HL-60 (cell line): ENCODE data around the gene HPS5.
A peak's percentile ranks its signal among the peaks of the same experiment; 100 is the strongest.

Source experiments
- DNase-seq, 2 experiments: peaks; one replicate each; pipeline ENCODE4 v3.0.0-alpha.2; 2010 to 2020; ENCODE audit warnings: low read depth in 1 of 2, low spot score in 1 of 2
- H3K27ac ChIP-seq: fragments of 250-450 bp; sonication (Bioruptor Pico); replicated peaks from 2 replicates; pipeline ENCODE4 v1.5.1; 2020; ENCODE audit warnings: mild to moderate bottlenecking, moderate library complexity
- H3K27me3 ChIP-seq: fragments of 250-450 bp; sonication (Bioruptor Pico); 2 replicates; pipeline ENCODE4 v1.5.1; 2021; ENCODE audit warnings: mild to moderate bottlenecking, moderate library complexity; ENCODE audit not compliant: insufficient read depth, poor library complexity, severe bottlenecking
- H3K4me3 ChIP-seq: replicated peaks from 2 replicates; pipeline ENCODE4 v1.5.1; 2011; ENCODE audit warnings: mild to moderate bottlenecking, control low read depth, low read length; ENCODE audit not compliant: insufficient read depth
- GABPA ChIP-seq: IDR thresholded peaks from 2 replicates; pipeline ENCODE4 v1.6.1; 2012; ENCODE audit warnings: low read depth
- POLR2AphosphoS5 ChIP-seq: IDR thresholded peaks from 2 replicates; pipeline ENCODE4 v1.6.1; 2012; ENCODE audit warnings: low read depth
- SPI1 ChIP-seq: IDR thresholded peaks from 2 replicates; pipeline ENCODE4 v1.6.1; 2012; ENCODE audit warnings: low read depth, mild to moderate bottlenecking, borderline replicate concordance
- long read RNA-seq: library from polyadenylated mRNA; unstranded; transcript quantifications from one replicate; pipeline ENCODE4 v2.0.0, GENCODE V29; 2020
- TF ChIP-seq, protein P1 (sequence below): IDR thresholded peaks from one replicate; pipeline ENCODE4 v1.5.1; 2011; ENCODE audit warnings: low read length, control low read depth, inconsistent platforms; ENCODE audit not compliant: insufficient read depth
- TF ChIP-seq, protein P2 (sequence below): IDR thresholded peaks from 2 replicates; pipeline ENCODE4 v1.6.1; 2012; ENCODE audit warnings: low read depth; ENCODE audit not compliant: insufficient replicate concordance

The HPS5 gene
- long read RNA-seq, full-length matches to known transcripts, result 15 of 46 reads
- long read RNA-seq, partial matches to known transcripts, result 16 of 46 reads
- long read RNA-seq, other reads (novel, unspliced or antisense), result 15 of 46 reads

DNA sequence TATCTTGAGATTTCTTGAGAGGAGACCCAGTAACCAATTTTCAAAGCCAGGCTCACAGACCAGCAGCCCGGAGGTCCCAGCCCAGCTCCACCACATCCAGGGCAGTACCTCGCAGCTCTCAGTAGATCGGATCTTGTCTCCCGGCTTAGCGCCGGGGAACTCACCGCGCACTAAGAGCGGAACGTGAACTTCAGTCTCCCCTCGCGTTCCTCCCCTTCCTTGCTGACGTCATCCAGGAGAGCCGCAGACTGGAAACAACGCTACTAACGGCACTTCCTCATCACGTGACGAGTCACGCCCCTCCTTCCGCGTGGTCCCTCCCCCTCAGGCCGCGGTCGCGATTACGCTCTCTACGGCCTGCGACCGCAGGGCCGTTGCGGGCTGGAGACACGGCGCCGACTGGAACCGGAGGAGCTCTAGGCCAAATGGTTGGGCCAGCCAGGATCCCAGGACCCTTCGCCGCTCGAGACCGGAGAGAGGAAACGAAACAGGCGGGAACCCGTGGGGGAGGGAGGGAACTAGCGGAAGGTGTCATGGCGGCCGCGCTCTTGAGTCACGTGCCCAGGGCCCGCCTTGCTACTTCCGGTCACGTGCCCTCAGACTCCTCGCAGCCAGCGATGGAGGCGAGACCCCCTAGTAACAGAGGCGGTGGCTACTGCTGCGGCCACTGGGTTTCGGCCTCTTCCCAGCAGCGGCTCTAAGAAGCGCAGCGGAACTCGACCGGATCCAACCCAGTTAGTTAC, at the start of gene HPS5, which contains the start of gene GTF2H1:
HPS5 (minus strand) TSS at position 172 of the 743 bp plus-strand sequence. CDS start 4,282 bp downstream, outside the sequence.
GTF2H1 (plus strand) TSS at position 599 of the 743 bp plus-strand sequence. CDS start 10,508 bp downstream, outside the sequence.
- DNase-seq, result peak; percentile 98
- H3K27me3 ChIP-seq, result no peaks in the 10 kb centered on the region
- H3K27ac ChIP-seq, result peak within 1 kb of the TSS; percentile 99
- peak within 1 kb of the TSS; percentile 82 for H3K4me3 ChIP-seq
- TF ChIP-seq POLR2AphosphoS5 (peak; percentile 87; the same call in 1 of the 2 replicates), GABPA (peak; percentile 84), SPI1 (peak; percentile 87)
- TF ChIP-seq, protein P1, sequence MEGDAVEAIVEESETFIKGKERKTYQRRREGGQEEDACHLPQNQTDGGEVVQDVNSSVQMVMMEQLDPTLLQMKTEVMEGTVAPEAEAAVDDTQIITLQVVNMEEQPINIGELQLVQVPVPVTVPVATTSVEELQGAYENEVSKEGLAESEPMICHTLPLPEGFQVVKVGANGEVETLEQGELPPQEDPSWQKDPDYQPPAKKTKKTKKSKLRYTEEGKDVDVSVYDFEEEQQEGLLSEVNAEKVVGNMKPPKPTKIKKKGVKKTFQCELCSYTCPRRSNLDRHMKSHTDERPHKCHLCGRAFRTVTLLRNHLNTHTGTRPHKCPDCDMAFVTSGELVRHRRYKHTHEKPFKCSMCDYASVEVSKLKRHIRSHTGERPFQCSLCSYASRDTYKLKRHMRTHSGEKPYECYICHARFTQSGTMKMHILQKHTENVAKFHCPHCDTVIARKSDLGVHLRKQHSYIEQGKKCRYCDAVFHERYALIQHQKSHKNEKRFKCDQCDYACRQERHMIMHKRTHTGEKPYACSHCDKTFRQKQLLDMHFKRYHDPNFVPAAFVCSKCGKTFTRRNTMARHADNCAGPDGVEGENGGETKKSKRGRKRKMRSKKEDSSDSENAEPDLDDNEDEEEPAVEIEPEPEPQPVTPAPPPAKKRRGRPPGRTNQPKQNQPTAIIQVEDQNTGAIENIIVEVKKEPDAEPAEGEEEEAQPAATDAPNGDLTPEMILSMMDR, result no peak
- TF ChIP-seq, protein P2, sequence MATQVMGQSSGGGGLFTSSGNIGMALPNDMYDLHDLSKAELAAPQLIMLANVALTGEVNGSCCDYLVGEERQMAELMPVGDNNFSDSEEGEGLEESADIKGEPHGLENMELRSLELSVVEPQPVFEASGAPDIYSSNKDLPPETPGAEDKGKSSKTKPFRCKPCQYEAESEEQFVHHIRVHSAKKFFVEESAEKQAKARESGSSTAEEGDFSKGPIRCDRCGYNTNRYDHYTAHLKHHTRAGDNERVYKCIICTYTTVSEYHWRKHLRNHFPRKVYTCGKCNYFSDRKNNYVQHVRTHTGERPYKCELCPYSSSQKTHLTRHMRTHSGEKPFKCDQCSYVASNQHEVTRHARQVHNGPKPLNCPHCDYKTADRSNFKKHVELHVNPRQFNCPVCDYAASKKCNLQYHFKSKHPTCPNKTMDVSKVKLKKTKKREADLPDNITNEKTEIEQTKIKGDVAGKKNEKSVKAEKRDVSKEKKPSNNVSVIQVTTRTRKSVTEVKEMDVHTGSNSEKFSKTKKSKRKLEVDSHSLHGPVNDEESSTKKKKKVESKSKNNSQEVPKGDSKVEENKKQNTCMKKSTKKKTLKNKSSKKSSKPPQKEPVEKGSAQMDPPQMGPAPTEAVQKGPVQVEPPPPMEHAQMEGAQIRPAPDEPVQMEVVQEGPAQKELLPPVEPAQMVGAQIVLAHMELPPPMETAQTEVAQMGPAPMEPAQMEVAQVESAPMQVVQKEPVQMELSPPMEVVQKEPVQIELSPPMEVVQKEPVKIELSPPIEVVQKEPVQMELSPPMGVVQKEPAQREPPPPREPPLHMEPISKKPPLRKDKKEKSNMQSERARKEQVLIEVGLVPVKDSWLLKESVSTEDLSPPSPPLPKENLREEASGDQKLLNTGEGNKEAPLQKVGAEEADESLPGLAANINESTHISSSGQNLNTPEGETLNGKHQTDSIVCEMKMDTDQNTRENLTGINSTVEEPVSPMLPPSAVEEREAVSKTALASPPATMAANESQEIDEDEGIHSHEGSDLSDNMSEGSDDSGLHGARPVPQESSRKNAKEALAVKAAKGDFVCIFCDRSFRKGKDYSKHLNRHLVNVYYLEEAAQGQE, result no peak

DNA sequence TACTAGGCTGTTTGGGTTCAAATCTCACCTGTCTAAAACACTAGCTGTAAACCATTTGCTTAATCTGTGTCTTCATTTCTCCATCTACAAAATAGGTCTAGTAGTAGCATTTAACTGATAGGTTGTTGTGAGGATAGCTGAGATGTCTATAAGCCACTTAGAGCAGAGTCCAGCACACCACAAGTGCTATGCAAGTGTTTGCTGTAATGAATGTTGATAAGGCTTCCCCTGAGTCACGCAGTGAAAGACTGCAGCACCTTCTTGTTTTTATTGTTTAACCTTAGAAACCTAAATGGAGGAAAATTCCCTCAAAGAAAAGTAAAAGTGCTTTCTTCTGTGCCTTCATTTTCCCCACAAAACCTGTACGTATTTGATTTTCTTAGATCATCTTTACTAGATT, 49.3 kb upstream of the HPS5 start:
- TF ChIP-seq POLR2AphosphoS5 (no peak), GABPA (no peak), SPI1 (no peak)
- TF ChIP-seq, protein P1, result no peak
- TF ChIP-seq, protein P2, result no peak
- no peak for DNase-seq
- no peaks in the 10 kb centered on the region for H3K27me3 ChIP-seq
- no peak overlapping the region for H3K4me3 ChIP-seq
- H3K27ac ChIP-seq, result no peak overlapping the region

DNA sequence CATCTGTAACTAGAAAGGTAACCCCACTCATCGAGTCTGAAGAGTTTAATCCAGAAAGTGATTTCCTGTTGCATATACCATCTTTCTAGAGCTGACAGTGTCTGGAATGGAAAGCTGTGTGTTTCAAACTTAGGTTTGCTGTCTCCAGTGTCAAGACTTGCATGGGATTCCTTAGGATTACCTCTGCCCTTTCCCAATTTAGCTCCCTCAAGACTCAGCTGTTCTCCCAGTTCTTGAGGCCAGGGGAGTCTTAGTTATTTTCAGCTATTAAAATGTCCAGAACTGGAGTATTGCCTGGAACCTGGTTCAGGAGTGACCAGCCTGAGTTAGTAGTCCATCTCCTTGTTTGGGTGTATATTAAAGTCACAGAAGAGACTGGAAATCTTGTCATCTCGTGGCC, 47.5 kb upstream of the HPS5 start:
- no peak overlapping the region for H3K27ac ChIP-seq
- no peak overlapping the region for H3K4me3 ChIP-seq

More for the DNA sequence above, 47.5 kb upstream of the HPS5 start:
- DNase-seq, result no peak
- no peaks in the 10 kb centered on the region for H3K27me3 ChIP-seq
- TF ChIP-seq, protein P1, result no peak
- TF ChIP-seq GABPA (no peak), POLR2AphosphoS5 (no peak), SPI1 (no peak)
- TF ChIP-seq, protein P2, result no peak
